ENCODE results near the gene NR2C2.

DNA sequence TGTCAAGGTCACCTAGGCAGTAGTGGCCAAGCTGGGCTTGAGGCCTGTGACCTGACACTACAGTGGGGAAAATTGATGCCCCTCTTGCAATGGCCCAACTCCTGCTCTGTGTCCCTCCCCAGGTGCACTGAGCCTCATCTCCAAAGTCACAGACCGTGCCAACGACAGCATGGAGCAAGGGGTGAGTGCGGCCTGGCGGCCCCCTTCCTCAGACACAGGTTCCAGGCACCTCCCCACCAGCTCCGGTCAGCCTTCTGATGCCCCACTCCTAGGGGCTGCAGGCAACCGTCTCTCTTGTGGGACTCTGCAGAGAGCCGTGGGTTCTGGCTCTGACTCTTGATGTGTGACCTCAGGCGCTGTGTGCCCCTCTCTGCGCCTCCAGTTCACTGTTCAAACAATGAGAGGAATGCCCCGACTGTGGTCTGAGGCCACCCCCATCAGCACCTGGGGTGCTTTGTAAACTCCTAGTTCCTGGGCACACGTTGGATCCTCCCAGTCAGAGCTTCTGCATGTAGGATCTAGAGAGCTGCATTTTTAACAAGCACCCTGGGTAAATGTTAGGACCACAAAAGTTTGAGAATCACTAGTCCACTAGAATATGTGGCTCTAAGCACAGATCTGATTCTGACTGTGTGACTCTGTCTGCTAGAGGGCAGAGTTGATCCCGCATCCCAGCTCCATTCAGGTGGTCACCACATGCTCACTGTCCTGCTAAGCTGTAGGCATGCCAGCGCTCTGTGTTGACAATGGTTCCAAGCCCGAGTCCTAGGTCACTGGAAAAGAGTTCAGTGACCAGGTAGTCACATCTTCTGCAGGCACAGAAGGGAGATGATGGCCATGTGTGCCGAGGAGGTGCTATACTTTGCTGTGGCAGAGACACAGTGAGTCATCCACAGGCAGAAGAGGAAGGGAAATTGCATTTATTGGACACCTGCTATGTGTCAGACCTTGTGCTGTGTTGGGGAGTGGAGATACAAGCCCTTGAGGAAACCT lies 46.2 kb upstream of the NR2C2 start:
- TF ChIP-seq, protein P1, sequence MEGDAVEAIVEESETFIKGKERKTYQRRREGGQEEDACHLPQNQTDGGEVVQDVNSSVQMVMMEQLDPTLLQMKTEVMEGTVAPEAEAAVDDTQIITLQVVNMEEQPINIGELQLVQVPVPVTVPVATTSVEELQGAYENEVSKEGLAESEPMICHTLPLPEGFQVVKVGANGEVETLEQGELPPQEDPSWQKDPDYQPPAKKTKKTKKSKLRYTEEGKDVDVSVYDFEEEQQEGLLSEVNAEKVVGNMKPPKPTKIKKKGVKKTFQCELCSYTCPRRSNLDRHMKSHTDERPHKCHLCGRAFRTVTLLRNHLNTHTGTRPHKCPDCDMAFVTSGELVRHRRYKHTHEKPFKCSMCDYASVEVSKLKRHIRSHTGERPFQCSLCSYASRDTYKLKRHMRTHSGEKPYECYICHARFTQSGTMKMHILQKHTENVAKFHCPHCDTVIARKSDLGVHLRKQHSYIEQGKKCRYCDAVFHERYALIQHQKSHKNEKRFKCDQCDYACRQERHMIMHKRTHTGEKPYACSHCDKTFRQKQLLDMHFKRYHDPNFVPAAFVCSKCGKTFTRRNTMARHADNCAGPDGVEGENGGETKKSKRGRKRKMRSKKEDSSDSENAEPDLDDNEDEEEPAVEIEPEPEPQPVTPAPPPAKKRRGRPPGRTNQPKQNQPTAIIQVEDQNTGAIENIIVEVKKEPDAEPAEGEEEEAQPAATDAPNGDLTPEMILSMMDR (IDR thresholded peaks at IDR 0.05): no peak
- TF ChIP-seq POLR2A (IDR thresholded peaks at IDR 0.05): no peak
